CD4-positive, CD25-positive, alpha-beta regulatory T cell (primary cell): ENCODE data around the gene P2RX4. TPM values are rescaled to one million over a fixed set of nuclear protein-coding genes. Genes with fewer than 3 reads are reported as not detected.
"Not testable (repeated sequence)": the region's sequence is repeated elsewhere in the genome, so short reads cannot be mapped to it uniquely, and the experiment has no call there.

Experiments
- ATAC-seq, 2 donors: fragments of 150-1000 bp; cut with Tn5 transposase; one replicate each; pipeline ENCODE4 v1.10.0; 2021; ENCODE audit warnings: low read depth in 2 of 2, moderate number of reproducible peaks in 2 of 2, moderate library complexity in 1 of 2
- DNase-seq, 3 donors: peaks; one replicate each; pipeline versions ENCODE4 v3.0.0 to v3.0.0-alpha.2; 2012 to 2022; ENCODE audit warnings: mixed read lengths in 1 of 3
- H3K27ac ChIP-seq: one replicate; pipeline ENCODE4 v1.7.0; 2013; ENCODE audit warnings: mild to moderate bottlenecking, low read length; ENCODE audit not compliant: insufficient read depth, poor library complexity, severe bottlenecking
- H3K27me3 ChIP-seq: one replicate; pipeline ENCODE4 v1.7.0; 2013; ENCODE audit warnings: low read length; ENCODE audit not compliant: control insufficient read depth, insufficient read depth
- H3K36me3 ChIP-seq: one replicate; pipeline ENCODE4 v1.7.0; 2013; ENCODE audit warnings: mild to moderate bottlenecking, low read length, moderate library complexity; ENCODE audit not compliant: control insufficient read depth, insufficient read depth
- H3K4me1 ChIP-seq: 2 replicates; pipeline ENCODE4 v1.7.0; 2013; ENCODE audit warnings: mild to moderate bottlenecking, low read length; ENCODE audit not compliant: insufficient read depth, control insufficient read depth, poor library complexity, severe bottlenecking
- H3K4me3 ChIP-seq: one replicate; pipeline ENCODE4 v1.7.0; 2013; ENCODE audit warnings: low read depth, mild to moderate bottlenecking, low read length, moderate library complexity
- H3K9me3 ChIP-seq, 2 experiments: 1 replicate in 1 of 2; 2 replicates in 1 of 2; pipeline ENCODE4 v1.7.0; 2013; ENCODE audit warnings: low read length in 2 of 2, mild to moderate bottlenecking in 1 of 2, moderate library complexity in 1 of 2; ENCODE audit not compliant: control insufficient read depth in 2 of 2
- H3K27ac Mint-ChIP-seq, 3 donors: one replicate each; pipeline ENCODE4 v1.8.0; 2020 to 2022; ENCODE audit warnings: mild to moderate bottlenecking in 3 of 3, mixed read lengths in 3 of 3, moderate library complexity in 2 of 3
- H3K27me3 Mint-ChIP-seq: one replicate; pipeline ENCODE4 v1.8.0; 2022; ENCODE audit warnings: mild to moderate bottlenecking, mixed read lengths
- H3K36me3 Mint-ChIP-seq: one replicate; pipeline ENCODE4 v1.8.0; 2020; ENCODE audit warnings: mixed read lengths
- H3K4me1 Mint-ChIP-seq, 4 donors: one replicate each; pipeline ENCODE4 v1.8.0; 2020 to 2022; ENCODE audit warnings: mixed read lengths in 4 of 4, mild to moderate bottlenecking in 1 of 4
- H3K4me3 Mint-ChIP-seq, 4 donors: one replicate each; pipeline ENCODE4 v1.8.0; 2020 to 2022; ENCODE audit warnings: mild to moderate bottlenecking in 4 of 4, mixed read lengths in 4 of 4, moderate library complexity in 3 of 4
- H3K9me3 Mint-ChIP-seq, 7 donors: one replicate each; pipeline ENCODE4 v1.8.0; 2020 to 2022; ENCODE audit warnings: mixed read lengths in 7 of 7, mild to moderate bottlenecking in 3 of 7, moderate library complexity in 2 of 7
- polyA plus RNA-seq, 4 donors: library from polyadenylated mRNA; unstranded; fragments of 300-500 nt; fragmentation: Illumina TruSeq; gene quantifications; one replicate each; pipeline ENCODE4 v1.2.3, GENCODE V29; 2021
- total RNA-seq: library from RNA; stranded (reverse); gene quantifications from one replicate; pipeline ENCODE4 v1.2.3, GENCODE V29; 2022

Gene P2RX4
- total and polyA plus RNA-seq, 5 donors from 2014 or later, result 27.8 to 38.1 (median 28.5) TPM

DNA sequence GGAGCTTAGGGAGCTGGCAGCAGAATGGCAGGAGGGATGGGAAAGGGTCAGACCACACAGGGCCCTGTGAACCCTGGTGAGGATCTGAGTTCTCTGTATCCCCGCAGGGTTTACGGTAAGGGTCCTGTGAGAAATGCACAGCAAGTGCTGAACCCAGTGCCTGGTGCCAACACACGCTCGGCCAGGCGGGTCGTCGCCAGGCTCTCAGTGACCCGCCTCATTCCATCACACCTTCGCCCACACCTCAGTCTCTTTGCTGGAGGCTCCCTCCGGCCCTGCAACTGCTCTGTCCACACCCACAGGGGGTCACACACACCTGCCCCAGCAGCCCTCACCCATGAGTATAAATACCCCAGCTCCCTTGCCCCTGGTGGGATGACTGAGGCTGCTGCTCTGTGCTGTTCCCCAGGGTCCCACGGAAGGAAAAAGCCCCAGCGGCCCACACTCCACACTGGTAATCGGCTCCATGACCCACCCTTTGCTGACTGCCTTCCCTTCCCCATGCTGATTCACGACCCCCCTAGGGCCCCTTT lies 63.5 kb downstream of the P2RX4 start:
- Histone ChIP-seq H3K4me1 (no peaks in the 10 kb centered on the region), H3K4me3 (no peak overlapping the region), H3K36me3 (peaks cover 15% of the 10 kb centered on the region), H3K27me3 (no peaks in the 10 kb centered on the region), H3K27ac (no peak overlapping the region), H3K9me3 (no peaks in the 10 kb centered on the region)
- ATAC-seq, result no peak
- DNase-seq, result no peak
- H3K36me3 Mint-ChIP-seq, result peaks cover 21% of the 10 kb centered on the region
- H3K4me1 Mint-ChIP-seq, result peaks cover 0 to 8% (median 4%) of the 10 kb centered on the region in 4 donors
- H3K4me3 Mint-ChIP-seq, result no peak overlapping the region
- H3K27ac Mint-ChIP-seq, result peak overlapping the region in 1 of 3 donors; percentile 62
- H3K9me3 Mint-ChIP-seq, result no peaks in the 10 kb centered on the region
- H3K27me3 Mint-ChIP-seq, result no peaks in the 10 kb centered on the region

DNA sequence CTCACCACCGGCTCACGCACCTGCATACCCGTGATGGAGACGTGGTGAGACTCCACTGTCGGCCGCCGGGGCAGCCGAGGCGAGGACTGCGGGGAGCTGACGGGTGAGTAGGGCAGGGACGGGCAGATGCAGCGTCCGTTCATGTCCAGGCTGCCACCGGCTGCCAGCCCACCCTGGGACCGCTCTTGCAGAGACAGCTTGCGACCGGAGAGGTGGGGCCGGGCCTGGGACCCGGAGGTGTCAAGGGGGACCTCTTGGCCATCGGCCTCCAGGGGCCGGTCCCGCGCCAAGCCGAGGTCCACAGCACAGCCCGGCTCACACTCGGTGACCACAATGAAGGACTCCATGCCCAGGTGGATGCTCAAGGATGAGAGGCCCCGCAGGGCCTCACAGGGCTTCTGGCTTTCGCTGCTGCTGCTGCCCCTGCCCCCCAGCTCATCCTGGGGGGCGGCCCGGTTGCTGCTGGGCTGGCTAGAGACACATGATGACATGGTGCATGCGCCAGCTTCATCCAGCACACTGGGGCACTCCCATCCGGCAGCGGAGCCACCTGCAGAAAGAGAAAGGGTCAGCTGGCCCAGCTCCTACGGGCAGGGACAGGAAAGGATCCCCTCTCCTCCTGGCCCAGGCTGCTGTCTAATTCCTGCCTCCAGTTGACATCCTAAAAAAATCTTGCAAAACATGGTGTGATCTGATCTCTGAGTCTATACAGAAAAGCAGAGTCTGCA lies 64.3 kb downstream of the P2RX4 start:
- no peaks in the 10 kb centered on the region for H3K4me1 ChIP-seq
- peaks cover 8% of the 10 kb centered on the region for H3K36me3 ChIP-seq
- H3K4me3 ChIP-seq, result no peak overlapping the region
- H3K27me3 Mint-ChIP-seq, result no peaks in the 10 kb centered on the region
- H3K36me3 Mint-ChIP-seq, result peaks cover 21% of the 10 kb centered on the region
- no peaks in the 10 kb centered on the region for H3K27me3 ChIP-seq
- H3K9me3 Mint-ChIP-seq, result no peaks in the 10 kb centered on the region
- no peak overlapping the region for H3K4me3 Mint-ChIP-seq
- DNase-seq (no peak), ATAC-seq (no peak)
- no peak overlapping the region for H3K27ac ChIP-seq
- H3K9me3 ChIP-seq, result no peaks in the 10 kb centered on the region
- no peak overlapping the region for H3K27ac Mint-ChIP-seq
- peaks cover 0 to 8% (median 4%) of the 10 kb centered on the region in 4 donors for H3K4me1 Mint-ChIP-seq

DNA sequence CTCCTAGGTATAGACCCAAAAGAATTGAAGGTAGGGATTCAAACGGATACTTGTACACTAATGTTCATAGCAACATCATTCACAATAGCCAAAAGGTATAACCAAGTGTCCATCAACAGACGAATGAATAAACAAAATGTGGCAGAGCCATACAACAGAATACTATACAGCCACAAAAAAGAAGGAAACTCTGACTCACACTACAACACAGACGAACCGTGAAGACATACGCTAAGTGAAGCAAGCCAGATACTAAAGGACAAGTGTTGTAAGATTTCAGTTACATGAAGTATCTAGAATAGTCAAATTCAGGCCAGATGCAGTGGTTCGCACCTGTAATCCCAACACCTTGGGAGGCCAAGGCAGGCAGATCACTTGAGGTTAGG lies 67.4 kb downstream of the P2RX4 start:
- no peak for DNase-seq
- Mint-ChIP-seq H3K36me3 (peaks cover 10% of the 10 kb centered on the region), H3K9me3 (no peaks in the 10 kb centered on the region)

DNA sequence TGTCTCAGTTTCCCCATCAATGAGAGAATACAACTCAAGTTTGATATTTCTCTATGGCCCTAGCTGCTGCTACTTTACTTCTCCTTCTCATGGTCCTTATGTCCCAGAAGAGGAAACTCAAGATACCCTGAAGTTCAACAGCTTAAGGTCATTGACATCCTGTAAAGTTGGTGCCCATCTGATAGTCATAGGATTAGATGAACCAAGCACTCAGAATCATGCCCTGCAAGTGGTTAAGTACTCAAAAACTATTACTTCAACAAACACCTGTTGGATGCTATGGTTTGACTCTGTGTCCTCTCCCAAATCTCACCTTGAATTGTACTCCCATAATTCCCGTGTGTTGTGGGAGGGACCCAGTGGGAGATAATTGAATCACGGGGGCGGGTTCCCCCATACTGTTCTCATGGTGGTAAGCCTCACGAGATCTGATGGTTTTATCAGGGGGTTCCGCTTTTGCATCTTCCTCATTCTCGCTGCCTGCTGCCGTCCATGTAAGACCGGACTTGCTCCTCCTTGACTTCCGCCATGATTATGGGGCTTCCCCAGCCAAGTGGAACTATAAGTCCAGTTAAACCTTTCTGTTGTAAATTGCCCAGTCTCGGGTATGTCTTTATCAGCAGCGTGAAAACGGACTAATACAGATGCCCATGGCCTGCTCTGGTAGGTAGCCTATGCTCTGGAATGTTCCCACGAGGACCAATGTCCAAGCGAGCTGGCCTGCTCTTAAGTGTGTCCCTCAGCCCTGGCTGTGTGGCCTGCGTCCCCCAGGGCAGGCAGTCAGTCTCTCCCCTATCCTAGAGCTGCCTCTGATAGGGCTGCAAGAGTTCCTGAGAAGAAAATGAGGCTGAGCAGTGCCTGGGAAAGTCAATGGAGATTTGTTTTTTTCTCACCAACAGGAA lies 68.5 kb downstream of the P2RX4 start:
- no peak for ATAC-seq

More for the DNA sequence above, 67.4 kb downstream of the P2RX4 start:
- Histone ChIP-seq H3K36me3 (no peaks in the 10 kb centered on the region), H3K4me1 (no peaks in the 10 kb centered on the region), H3K9me3 (no peaks in the 10 kb centered on the region), H3K27ac (no peak overlapping the region), H3K27me3 (no peaks in the 10 kb centered on the region), H3K4me3 (no peak overlapping the region)
- no peak for ATAC-seq
- no peak overlapping the region for H3K4me3 Mint-ChIP-seq
- no peak overlapping the region for H3K27ac Mint-ChIP-seq
- H3K4me1 Mint-ChIP-seq, result peaks cover 0 to 9% (median 5%) of the 10 kb centered on the region in 4 donors
- H3K27me3 Mint-ChIP-seq, result no peaks in the 10 kb centered on the region

DNA sequence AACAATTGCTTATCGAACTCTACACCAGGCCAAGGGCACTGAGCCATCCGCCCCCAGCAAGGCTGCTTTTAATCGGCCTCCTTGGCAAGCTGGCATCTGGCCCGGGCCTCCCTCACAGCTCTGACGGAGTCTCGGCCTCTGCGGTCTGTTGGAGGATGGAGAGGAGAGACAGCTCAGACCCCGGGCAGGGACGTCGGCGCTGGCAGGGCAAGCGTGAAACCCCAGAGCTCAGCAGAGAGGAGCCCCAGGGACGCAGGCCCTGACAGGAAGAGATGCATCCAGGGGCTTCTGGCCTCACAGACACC lies 69.1 kb downstream of the P2RX4 start:
- no peaks in the 10 kb centered on the region for H3K27me3 Mint-ChIP-seq
- no peak overlapping the region for H3K4me3 Mint-ChIP-seq
- peaks cover 3% of the 10 kb centered on the region for H3K36me3 Mint-ChIP-seq
- H3K9me3 ChIP-seq, result no peaks in the 10 kb centered on the region
- H3K4me1 Mint-ChIP-seq, result peaks cover 0 to 9% (median 3%) of the 10 kb centered on the region in 4 donors
- no peaks in the 10 kb centered on the region for H3K9me3 Mint-ChIP-seq
- H3K36me3 ChIP-seq, result no peaks in the 10 kb centered on the region
- no peak overlapping the region for H3K27ac ChIP-seq
- no peaks in the 10 kb centered on the region for H3K27me3 ChIP-seq
- H3K4me1 ChIP-seq, result no peaks in the 10 kb centered on the region
- ATAC-seq (no peak), DNase-seq (no peak)
- H3K27ac Mint-ChIP-seq, result no peak overlapping the region
- H3K4me3 ChIP-seq, result no peak overlapping the region

More for the DNA sequence above, 68.5 kb downstream of the P2RX4 start:
- no peaks in the 10 kb centered on the region for H3K36me3 ChIP-seq
- Mint-ChIP-seq H3K27ac (no peak overlapping the region), H3K4me3 (no peak overlapping the region), H3K9me3 (no peaks in the 10 kb centered on the region), H3K4me1 (peaks cover 0 to 9% (median 2%) of the 10 kb centered on the region in 4 donors), H3K27me3 (no peaks in the 10 kb centered on the region), H3K36me3 (peaks cover 3% of the 10 kb centered on the region)
- no peak overlapping the region for H3K27ac ChIP-seq
- H3K9me3 ChIP-seq, result no peaks in the 10 kb centered on the region
- no peaks in the 10 kb centered on the region for H3K27me3 ChIP-seq
- no peak for DNase-seq
- H3K4me3 ChIP-seq, result no peak overlapping the region
- no peaks in the 10 kb centered on the region for H3K4me1 ChIP-seq

GRCh38 chr12:121279507-121279915 lies 69.6 kb downstream of the P2RX4 start:
- Mint-ChIP-seq H3K4me1 (peaks cover 0 to 9% (median 3%) of the 10 kb centered on the region in 4 donors), H3K27me3 (no peaks in the 10 kb centered on the region), H3K27ac (no peak overlapping the region), H3K4me3 (no peak overlapping the region), H3K9me3 (no peaks in the 10 kb centered on the region), H3K36me3 (peaks cover 3% of the 10 kb centered on the region)
- DNase-seq (no peak), ATAC-seq (no peak)
- no peak overlapping the region for H3K4me3 ChIP-seq
- H3K36me3 ChIP-seq, result no peaks in the 10 kb centered on the region
- no peaks in the 10 kb centered on the region for H3K9me3 ChIP-seq
- H3K4me1 ChIP-seq, result no peaks in the 10 kb centered on the region
- no peaks in the 10 kb centered on the region for H3K27me3 ChIP-seq
- H3K27ac ChIP-seq, result no peak overlapping the region

DNA sequence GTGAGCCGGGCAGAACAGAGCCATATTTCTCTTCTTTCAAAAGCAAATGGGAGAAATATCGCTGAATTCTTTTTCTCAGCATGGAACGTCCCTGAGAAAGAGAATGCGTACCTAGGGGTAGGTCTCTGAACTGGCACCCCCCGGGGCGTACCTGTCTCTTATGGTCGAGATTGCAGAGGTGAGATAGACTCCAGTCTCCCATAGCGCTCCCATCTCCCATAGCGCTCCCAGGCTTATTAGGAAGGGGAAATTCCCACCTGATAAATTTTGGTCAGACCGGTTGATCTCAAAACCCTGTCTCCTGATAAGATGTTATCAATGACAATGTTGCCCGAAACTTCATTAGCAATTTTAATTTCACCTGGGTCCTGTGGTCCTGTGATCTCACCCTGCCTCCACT lies 70.6 kb downstream of the P2RX4 start:
- H3K9me3 Mint-ChIP-seq, H3K4me3 Mint-ChIP-seq, H3K36me3 Mint-ChIP-seq, H3K4me1 ChIP-seq, H3K27ac ChIP-seq, H3K27me3 Mint-ChIP-seq, H3K4me3 ChIP-seq, H3K27me3 ChIP-seq, DNase-seq, H3K4me1 Mint-ChIP-seq, H3K36me3 ChIP-seq, ATAC-seq, H3K9me3 ChIP-seq: not testable (repeated sequence)
- H3K27ac Mint-ChIP-seq, result peak overlapping the region in 1 of 3 donors; percentile 88
